PFSK-1 (cell line): ENCODE measurements around the gene GABBR2.

Experiments used
- FOXP2 ChIP-seq: optimal IDR thresholded peaks from 2 replicates; pipeline ENCODE3; 2011; ENCODE audit warnings: borderline replicate concordance, control low read depth, inconsistent platforms; ENCODE audit not compliant: insufficient read depth; ENCODE audit errors: extremely low read length, extremely low read depth
- POLR2AphosphoS5 ChIP-seq: IDR thresholded peaks from 2 replicates; pipeline ENCODE4 v1.6.1; 2012; ENCODE audit warnings: low read depth, mild to moderate bottlenecking, control low read depth, low read length, moderate library complexity
- REST ChIP-seq, 2 experiments: IDR thresholded peaks; 2 replicates each; pipeline versions ENCODE4 v1.6.1 to v1.8.0; 2011 to 2012; ENCODE audit warnings: low read depth in 2 of 2, low read length in 2 of 2, control low read depth in 1 of 2, inconsistent platforms in 1 of 2, mild to moderate bottlenecking in 1 of 2, moderate library complexity in 1 of 2; ENCODE audit not compliant: insufficient read depth in 1 of 2
- TAF1 ChIP-seq: IDR thresholded peaks from 2 replicates; pipeline ENCODE4 v1.6.1; 2012; ENCODE audit warnings: low read length, control low read depth, borderline replicate concordance; ENCODE audit not compliant: insufficient read depth

DNA sequence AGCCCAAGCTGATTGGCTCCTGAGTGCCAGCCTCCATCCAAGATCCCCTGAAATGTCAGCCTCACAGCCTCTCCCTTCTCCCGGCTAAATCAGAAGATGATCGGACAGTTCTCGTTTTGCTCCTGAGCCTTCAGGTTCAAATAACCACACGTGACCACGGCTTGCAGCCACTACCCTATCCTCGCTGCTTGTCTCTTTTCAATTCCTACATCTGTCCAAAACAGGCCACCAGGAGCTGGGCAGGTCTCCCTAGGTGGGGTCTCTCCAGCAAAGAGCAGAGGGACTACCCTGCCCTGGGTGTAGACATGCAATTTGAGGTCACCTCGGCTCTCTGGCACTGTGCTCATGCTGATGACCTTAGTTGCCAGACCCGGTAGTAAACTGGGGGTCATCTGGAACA is 229.3 kb downstream of the GABBR2 start:
- no peak for TF ChIP-seq POLR2AphosphoS5
- no peak for TF ChIP-seq REST (IDR thresholded peaks at IDR 0.05; ENCODE audit: insufficient read depth in 1 of 2, low read depth in 2 of 2, low read length in 2 of 2)
- TF ChIP-seq TAF1: no peak
- no peak for TF ChIP-seq FOXP2
